Measurements from ENCODE around the gene AHSG. TPM values are rescaled to one million over a fixed set of nuclear protein-coding genes. Genes with fewer than 3 reads are reported as not detected.
A peak's percentile ranks its signal among the peaks of the same experiment; 100 is the strongest.

The AHSG gene
- total RNA-seq, 1 experiment from 2014 or later, result not detected

- peak; percentile 94 for TF ChIP-seq CTCF (IDR thresholded peaks at IDR 0.05; ENCODE audit: unreplicated experiment)
- H3K27me3 Mint-ChIP-seq (ENCODE audit: insufficient read depth, unreplicated experiment), result no peaks in the 10 kb centered on the region
These were observed 2.0 kb downstream of the AHSG start for GRCh38 chr3:186614597-186615483.

GRCh38 chr3:186616299-186616617, 3.4 kb downstream of the AHSG start:
- BruUV-seq (replicated peaks), result no TSS peak
- no peak overlapping the region for H3K27ac Mint-ChIP-seq (ENCODE audit: low read depth, unreplicated experiment)
- no peaks in the 10 kb centered on the region for H3K9me3 Mint-ChIP-seq (ENCODE audit: unreplicated experiment)
- no peak for DNase-seq (ENCODE audit: unreplicated experiment)
- H3K4me3 Mint-ChIP-seq (ENCODE audit: unreplicated experiment), result no peak overlapping the region
- CTCF ChIA-PET, result interaction anchor here (0.6 to 5.8 kb wide), 34 partner anchors 12 to 639 kb away, joined by 3 to 100 read pairs (median 8); partner anchors contain the start of genes DNAJB11, EIF4A2, FETUB and TBCCD1
- H3K4me1 Mint-ChIP-seq (ENCODE audit: insufficient read depth, unreplicated experiment), result peaks cover 25% of the 10 kb centered on the region
- TF ChIP-seq CTCF (IDR thresholded peaks at IDR 0.05; ENCODE audit: unreplicated experiment), result no peak
- no peaks in the 10 kb centered on the region for H3K36me3 Mint-ChIP-seq (ENCODE audit: insufficient read depth, unreplicated experiment)
- POLR2A ChIA-PET, result interaction anchor here (0.7 to 6.9 kb wide), 16 partner anchors 17 to 211 kb away, joined by 3 to 182 read pairs (median 8); partner anchors contain the start of genes DNAJB11, EIF4A2, FETUB and RFC4
- no peaks in the 10 kb centered on the region for H3K27me3 Mint-ChIP-seq (ENCODE audit: insufficient read depth, unreplicated experiment)
- intact Hi-C loops (cut with micrococcal nuclease), result loop anchor here (2.0 kb wide), 3 partner anchors 75 to 633 kb away; no protein-coding TSS in a partner anchor

More at GRCh38 chr3:186614597-186615483, 2.0 kb downstream of the AHSG start:
- no TSS peak for BruUV-seq (replicated peaks)
- intact Hi-C loops (cut with micrococcal nuclease), result no loop called here
- ChIA-PET POLR2A (interaction anchor here (0.5 to 6.9 kb wide), 22 partner anchors 9 to 511 kb away, joined by 3 to 182 read pairs (median 4); partner anchors contain the start of genes DNAJB11, EIF4A2, RFC4 and TBCCD1), CTCF (interaction anchor here (0.6 to 5.8 kb wide), 56 partner anchors 10 to 1049 kb away, joined by 3 to 100 read pairs (median 4); partner anchors contain the start of genes DNAJB11, EIF4A2 and TBCCD1)
- Mint-ChIP-seq H3K4me3 (ENCODE audit: unreplicated experiment) (no peak overlapping the region), H3K4me1 (ENCODE audit: insufficient read depth, unreplicated experiment) (peaks cover 25% of the 10 kb centered on the region), H3K9me3 (ENCODE audit: unreplicated experiment) (no peaks in the 10 kb centered on the region), H3K36me3 (ENCODE audit: insufficient read depth, unreplicated experiment) (no peaks in the 10 kb centered on the region), H3K27ac (ENCODE audit: low read depth, unreplicated experiment) (no peak overlapping the region)
- peak; percentile 78 for DNase-seq (ENCODE audit: unreplicated experiment)

GRCh38 chr3:186617036-186617946, 4.4 kb downstream of the AHSG start:
- no TSS peak for BruUV-seq (replicated peaks)
- CTCF ChIA-PET, result interaction anchor here (0.5 to 5.8 kb wide), 56 partner anchors 8 to 1071 kb away, joined by 3 to 100 read pairs (median 4); partner anchors contain the start of genes DNAJB11, EIF4A2, FETUB and TBCCD1
- Mint-ChIP-seq H3K4me1 (ENCODE audit: insufficient read depth, unreplicated experiment) (peaks cover 25% of the 10 kb centered on the region), H3K27me3 (ENCODE audit: insufficient read depth, unreplicated experiment) (no peaks in the 10 kb centered on the region), H3K27ac (ENCODE audit: low read depth, unreplicated experiment) (peak overlapping the region; percentile 71), H3K36me3 (ENCODE audit: insufficient read depth, unreplicated experiment) (no peaks in the 10 kb centered on the region), H3K4me3 (ENCODE audit: unreplicated experiment) (peak overlapping the region; percentile 72), H3K9me3 (ENCODE audit: unreplicated experiment) (no peaks in the 10 kb centered on the region)
- intact Hi-C loops (cut with micrococcal nuclease), result loop anchor here (1.0 to 2.0 kb wide), 7 partner anchors 28 to 634 kb away; partner anchors contain the start of gene EIF4A2
- POLR2A ChIA-PET, result interaction anchor here (0.6 to 6.9 kb wide), 28 partner anchors 11 to 508 kb away, joined by 3 to 182 read pairs (median 4); partner anchors contain the start of genes DNAJB11, EIF4A2, ETV5 and FETUB
- DNase-seq (ENCODE audit: unreplicated experiment), result peak; percentile 99
- TF ChIP-seq CTCF (IDR thresholded peaks at IDR 0.05; ENCODE audit: unreplicated experiment), result peak; percentile 85

Data from MCF 10A (cell line).